ENCODE data around the gene POP7. TPM values are rescaled to one million over a fixed set of nuclear protein-coding genes. Genes with fewer than 3 reads are reported as not detected.

POP7 gene
- total RNA-seq, 1 experiment from 2014 or later, result 96.9 TPM

GRCh38 chr7:100673942-100674410, 31.9 kb upstream of the POP7 start:
- Histone ChIP-seq H3K14ac (ENCODE audit: insufficient read depth, low read length) (no peak overlapping the region), H2AFZ (ENCODE audit: low read length) (no peak overlapping the region), H3K4me1 (ENCODE audit: insufficient read depth, low read length) (no peaks in the 10 kb centered on the region), H3K9ac (ENCODE audit: extremely low read depth, insufficient read length, low read length) (peak overlapping the region; percentile 30), H4K5ac (ENCODE audit: insufficient read length, low read depth, low read length) (no peak overlapping the region), H3K27me3 (ENCODE audit: insufficient read depth, low read length) (no peaks in the 10 kb centered on the region), H3K56ac (ENCODE audit: insufficient read length, low read depth, low read length) (no peak overlapping the region), H2AK5ac (ENCODE audit: insufficient read length, low read length) (no peak overlapping the region), H3K18ac (ENCODE audit: insufficient read length, low read depth, low read length) (no peak overlapping the region), H4K8ac (replicated peaks; ENCODE audit: insufficient read length, low read depth, low read length) (no peak overlapping the region), H3K23ac (ENCODE audit: insufficient read length, low read depth, low read length) (no peak overlapping the region), H3T11ph (ENCODE audit: low read length) (no peak overlapping the region), H4K20me1 (ENCODE audit: control insufficient read depth, insufficient read depth, insufficient read length) (no peaks in the 10 kb centered on the region), H4K91ac (ENCODE audit: insufficient read length, low read depth, low read length) (no peak overlapping the region), H3K27ac (ENCODE audit: insufficient read length, low read depth, low read length) (no peak overlapping the region), H3K4me2 (ENCODE audit: insufficient read depth, insufficient read length, low read length) (peak overlapping the region; percentile 75), H3K79me1 (ENCODE audit: insufficient read depth, low read depth, low read length, poor library complexity, severe bottlenecking) (no peaks in the 10 kb centered on the region), H2BK5ac (ENCODE audit: insufficient read length, low read length) (no peak overlapping the region), H3K4ac (ENCODE audit: low read depth, low read length) (no peak overlapping the region), H3K79me2 (ENCODE audit: insufficient read depth, low read length) (no peaks in the 10 kb centered on the region), H2BK12ac (ENCODE audit: insufficient read length, low read depth, low read length) (no peak overlapping the region), H2BK20ac (ENCODE audit: low read depth, low read length, poor library complexity, severe bottlenecking) (no peak overlapping the region), H3K9me3 (ENCODE audit: control insufficient read depth, low read depth, low read length) (no peaks in the 10 kb centered on the region), H3K23me2 (ENCODE audit: insufficient read length, low read depth, low read length, poor library complexity, severe bottlenecking) (peaks cover 20% of the 10 kb centered on the region), H2BK120ac (ENCODE audit: low read depth, low read length, poor library complexity, severe bottlenecking) (no peak overlapping the region), H2BK15ac (ENCODE audit: low read depth, low read length) (no peak overlapping the region)
- H3K4me1 Mint-ChIP-seq, result peaks cover 4 to 7% of the 10 kb centered on the region in 2 experiments; a peak in 3 of 4 replicates
- H3K27ac Mint-ChIP-seq, result peak overlapping the region in 2 of 3 experiments; percentile 49 to 90; a peak in 2 of 7 replicates
- no CpG with 5 or more reads among the region's 34 CpGs for WGBS (ENCODE audit: extremely low coverage, insufficient read length, low lambda C conversion rate)
- DNase-seq, result no peak
- no peak for TF ChIP-seq CTCF (conservative IDR thresholded peaks at IDR 0.05)
- H3K36me3 Mint-ChIP-seq (ENCODE audit: insufficient read depth in 1 of 3, low read depth in 3 of 3), result peaks cover 10 to 19% (median 18%) of the 10 kb centered on the region in 3 experiments; a peak in 6 of 7 replicates
- H3K27me3 Mint-ChIP-seq (ENCODE audit: low read depth), result peaks cover 35% of the 10 kb centered on the region
- H3K4me3 Mint-ChIP-seq, result peak overlapping the region; percentile 83 to 92
- H3K9me3 Mint-ChIP-seq, result no peaks in the 10 kb centered on the region
